Smooth muscle cell (in vitro differentiated cells): Measurements from ENCODE around the gene TPP2. TPM values are rescaled to one million over a fixed set of nuclear protein-coding genes. Genes with fewer than 3 reads are reported as not detected.

Source experiments
- DNase-seq: peaks from one replicate; lab custom pipeline; 2025; ENCODE audit not compliant: unreplicated experiment; lab: John Stamatoyannopoulos, UW
- H2AFZ ChIP-seq: fragments of 200-600 bp; sonication (generic); 2 replicates; pipeline ENCODE4 v1.6.0; 2016; ENCODE audit warnings: antibody characterized with exemption, low read depth, mild to moderate bottlenecking
- H3F3A ChIP-seq: fragments of 200-600 bp; sonication (generic); 2 replicates; pipeline ENCODE4 v1.6.0; 2017; ENCODE audit warnings: antibody characterized with exemption, low read depth
- H3K27ac ChIP-seq: fragments of 200-600 bp; sonication (generic); 2 replicates; pipeline ENCODE4 v1.5.1; 2016; ENCODE audit warnings: low read depth, mild to moderate bottlenecking
- H3K27me3 ChIP-seq: fragments of 200-600 bp; sonication (generic); 2 replicates; pipeline ENCODE4 v1.6.1; 2016; ENCODE audit warnings: low read depth, mild to moderate bottlenecking
- H3K36me3 ChIP-seq: fragments of 200-600 bp; sonication (generic); 2 replicates; pipeline ENCODE4 v1.5.1; 2016; ENCODE audit warnings: low read depth
- H3K4me1 ChIP-seq: fragments of 200-600 bp; sonication (generic); 2 replicates; pipeline ENCODE4 v1.5.1; 2016; ENCODE audit warnings: low read depth
- H3K4me2 ChIP-seq: fragments of 200-600 bp; sonication (generic); 2 replicates; pipeline ENCODE4 v1.6.0; 2016; ENCODE audit warnings: mild to moderate bottlenecking
- H3K4me3 ChIP-seq: fragments of 200-600 bp; sonication (generic); 2 replicates; pipeline ENCODE4 v1.5.1; 2016; ENCODE audit warnings: mild to moderate bottlenecking
- H3K79me2 ChIP-seq: fragments of 200-600 bp; sonication (generic); 2 replicates; pipeline ENCODE4 v1.6.0; 2016; ENCODE audit warnings: low read depth, mild to moderate bottlenecking
- H3K9ac ChIP-seq: fragments of 200-600 bp; sonication (generic); 2 replicates; pipeline ENCODE4 v1.6.0; 2016; ENCODE audit warnings: low read depth
- H3K9me3 ChIP-seq: fragments of 200-600 bp; sonication (generic); replicated peaks from 2 replicates; pipeline ENCODE4 v1.5.1; 2016; ENCODE audit warnings: low read depth
- H4K20me1 ChIP-seq: fragments of 200-600 bp; sonication (generic); 2 replicates; pipeline ENCODE4 v1.6.0; 2016; ENCODE audit warnings: low read depth
- WGBS: methylation state at CpG from one replicate; pipeline ENCODE4 v1.1.7; 2016; ENCODE audit warnings: low lambda C conversion rate; 5-methylcytosine and 5-hydroxymethylcytosine counted together
- polyA plus RNA-seq: library from polyadenylated mRNA; unstranded; fragments of >200 nt; fragmentation: Nextera tagmentation; extraction: Ambion mirVana; gene quantifications from 2 replicates; pipeline ENCODE4 v1.2.1, GENCODE V29; 2016
- total RNA-seq: library from RNA; depleted of rRNA; stranded (reverse); fragments of >200 nt; gene quantifications from 2 replicates; pipeline ENCODE4 v1.2.3, GENCODE V29; 2014
- TF ChIP-seq, protein P1 (sequence below): fragments of 200-600 bp; sonication (generic); IDR thresholded peaks from 2 replicates; pipeline ENCODE4 v1.5.1; 2017; ENCODE audit warnings: borderline replicate concordance, mild to moderate bottlenecking, antibody characterized with exemption; ENCODE audit not compliant: insufficient read depth, poor library complexity, severe bottlenecking

The TPP2 gene
- total and polyA plus RNA-seq, 2 experiments from 2014 or later = 13.0 to 38.7 TPM

DNA sequence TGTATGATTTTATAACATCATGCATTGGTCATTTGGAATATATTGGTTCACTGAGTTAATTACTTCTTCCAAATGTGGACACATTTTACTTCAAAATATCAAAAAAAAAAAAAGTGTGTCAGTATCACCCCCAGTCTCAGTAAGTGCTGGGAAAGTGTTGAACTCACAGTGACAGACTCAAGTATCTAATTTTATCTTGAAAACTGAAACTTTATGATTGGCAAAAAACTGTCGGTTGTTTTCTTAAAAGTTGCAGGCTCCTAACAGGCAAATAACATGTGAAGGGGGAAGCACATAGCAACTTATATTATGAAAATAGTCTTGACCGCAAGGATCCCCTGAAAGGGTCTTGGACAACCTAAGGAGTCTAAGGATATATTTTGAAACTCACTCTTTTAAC lies 33.5 kb upstream of the TPP2 start:
- TF ChIP-seq, protein P1, sequence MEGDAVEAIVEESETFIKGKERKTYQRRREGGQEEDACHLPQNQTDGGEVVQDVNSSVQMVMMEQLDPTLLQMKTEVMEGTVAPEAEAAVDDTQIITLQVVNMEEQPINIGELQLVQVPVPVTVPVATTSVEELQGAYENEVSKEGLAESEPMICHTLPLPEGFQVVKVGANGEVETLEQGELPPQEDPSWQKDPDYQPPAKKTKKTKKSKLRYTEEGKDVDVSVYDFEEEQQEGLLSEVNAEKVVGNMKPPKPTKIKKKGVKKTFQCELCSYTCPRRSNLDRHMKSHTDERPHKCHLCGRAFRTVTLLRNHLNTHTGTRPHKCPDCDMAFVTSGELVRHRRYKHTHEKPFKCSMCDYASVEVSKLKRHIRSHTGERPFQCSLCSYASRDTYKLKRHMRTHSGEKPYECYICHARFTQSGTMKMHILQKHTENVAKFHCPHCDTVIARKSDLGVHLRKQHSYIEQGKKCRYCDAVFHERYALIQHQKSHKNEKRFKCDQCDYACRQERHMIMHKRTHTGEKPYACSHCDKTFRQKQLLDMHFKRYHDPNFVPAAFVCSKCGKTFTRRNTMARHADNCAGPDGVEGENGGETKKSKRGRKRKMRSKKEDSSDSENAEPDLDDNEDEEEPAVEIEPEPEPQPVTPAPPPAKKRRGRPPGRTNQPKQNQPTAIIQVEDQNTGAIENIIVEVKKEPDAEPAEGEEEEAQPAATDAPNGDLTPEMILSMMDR = no peak
- DNase-seq = no peak
- Histone ChIP-seq H3K36me3 (no peaks in the 10 kb centered on the region), H3K9me3 (no peaks in the 10 kb centered on the region), H3K9ac (no peak overlapping the region), H2AFZ (no peak overlapping the region), H3K79me2 (no peaks in the 10 kb centered on the region), H3K4me1 (no peaks in the 10 kb centered on the region), H3K27ac (no peak overlapping the region), H3K27me3 (peaks cover 5% of the 10 kb centered on the region), H3K4me3 (no peak overlapping the region), H3K4me2 (no peak overlapping the region), H4K20me1 (no peaks in the 10 kb centered on the region), H3F3A (no peaks in the 10 kb centered on the region)
- 88% methylated on average over 2 of the region's 2 CpGs for WGBS

DNA sequence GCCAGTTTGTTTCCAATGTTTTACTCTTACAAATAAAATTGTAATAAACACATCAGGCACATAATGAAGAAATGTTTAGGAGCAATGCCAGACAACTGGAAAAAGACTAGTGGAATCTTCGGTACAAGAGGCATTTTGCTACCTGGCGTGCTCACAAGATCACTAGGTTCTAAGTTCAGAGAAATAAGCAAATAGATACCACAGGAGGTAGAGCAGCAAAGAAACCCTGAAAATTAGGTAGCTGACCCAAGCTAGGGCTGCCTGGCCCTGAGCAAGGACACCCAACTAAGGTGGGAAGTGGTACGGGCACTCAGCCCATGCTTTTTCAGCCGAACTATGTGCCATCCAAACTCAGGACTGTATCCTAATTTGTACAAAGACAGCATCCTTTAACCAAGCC lies 32.2 kb upstream of the TPP2 start:
- H3K4me1 ChIP-seq = no peaks in the 10 kb centered on the region
- no peaks in the 10 kb centered on the region for H4K20me1 ChIP-seq
- H3K79me2 ChIP-seq = no peaks in the 10 kb centered on the region
- H3K9ac ChIP-seq = no peak overlapping the region
- H3K4me2 ChIP-seq = no peak overlapping the region
- no peaks in the 10 kb centered on the region for H3K9me3 ChIP-seq
- no peak overlapping the region for H2AFZ ChIP-seq
- no peak overlapping the region for H3K4me3 ChIP-seq
- no peaks in the 10 kb centered on the region for H3F3A ChIP-seq
- no peaks in the 10 kb centered on the region for H3K36me3 ChIP-seq
- peaks cover 5% of the 10 kb centered on the region for H3K27me3 ChIP-seq
- TF ChIP-seq, protein P1 = no peak
- 87% methylated on average over 4 of the region's 4 CpGs for WGBS
- DNase-seq = no peak
- no peak overlapping the region for H3K27ac ChIP-seq

DNA sequence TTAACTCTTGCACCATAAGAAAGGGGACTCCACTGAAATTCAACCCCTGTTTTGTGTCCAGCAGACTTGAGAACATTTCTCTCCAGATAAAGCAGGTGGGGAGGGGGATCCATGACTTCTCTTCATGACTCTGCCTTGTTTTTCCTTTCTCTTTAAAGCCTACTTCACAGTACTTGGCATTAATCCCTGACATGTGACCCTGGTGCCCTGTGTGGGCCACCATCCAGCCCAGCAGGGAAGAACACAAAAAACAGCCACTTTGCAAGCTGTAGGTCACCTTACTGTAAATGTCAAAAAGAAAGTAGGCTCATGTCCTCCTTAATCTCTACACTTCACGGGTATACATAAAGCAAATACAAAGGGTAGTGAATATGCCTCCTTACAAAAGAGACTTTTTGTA lies 30.3 kb upstream of the TPP2 start:
- Histone ChIP-seq H4K20me1 (no peaks in the 10 kb centered on the region), H3K4me1 (no peaks in the 10 kb centered on the region), H3K4me2 (no peak overlapping the region), H3K36me3 (no peaks in the 10 kb centered on the region), H3K27ac (no peak overlapping the region), H2AFZ (no peak overlapping the region), H3K9ac (no peak overlapping the region), H3K4me3 (no peak overlapping the region), H3K9me3 (no peaks in the 10 kb centered on the region), H3K27me3 (peaks cover 5% of the 10 kb centered on the region), H3F3A (no peaks in the 10 kb centered on the region), H3K79me2 (no peaks in the 10 kb centered on the region)
- WGBS = 83% methylated on average over 1 of the region's 1 CpG
- TF ChIP-seq, protein P1 = no peak
- no peak for DNase-seq

DNA sequence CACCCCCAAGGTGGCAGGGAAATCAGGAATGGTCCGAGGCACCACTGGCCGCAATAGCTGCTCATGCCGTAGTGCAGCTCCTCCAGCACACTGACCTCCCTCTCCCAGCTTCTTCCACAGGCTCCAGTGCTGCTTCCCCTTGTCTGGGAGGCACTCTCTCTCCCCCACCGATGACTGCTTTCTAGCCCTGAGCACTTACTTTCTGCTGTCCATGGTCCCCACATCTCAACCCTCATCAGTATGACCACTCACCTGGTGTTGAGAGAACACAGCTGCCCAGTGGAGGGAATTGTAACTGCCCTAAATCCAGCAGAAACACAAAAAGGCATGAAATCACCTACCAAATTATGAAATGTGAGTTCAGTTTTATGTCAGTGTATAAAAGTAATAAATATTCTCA lies 28.9 kb upstream of the TPP2 start:
- 77% methylated on average over 4 of the region's 4 CpGs for WGBS
- H3K27ac ChIP-seq = no peak overlapping the region
- no peaks in the 10 kb centered on the region for H3K9me3 ChIP-seq
- no peaks in the 10 kb centered on the region for H4K20me1 ChIP-seq
- no peak for DNase-seq
- H2AFZ ChIP-seq = no peak overlapping the region
- H3K79me2 ChIP-seq = no peaks in the 10 kb centered on the region
- no peaks in the 10 kb centered on the region for H3F3A ChIP-seq
- TF ChIP-seq, protein P1 = no peak
- no peak overlapping the region for H3K4me3 ChIP-seq
- H3K9ac ChIP-seq = no peak overlapping the region
- no peaks in the 10 kb centered on the region for H3K36me3 ChIP-seq
- H3K27me3 ChIP-seq = peaks cover 6% of the 10 kb centered on the region
- no peaks in the 10 kb centered on the region for H3K4me1 ChIP-seq
- no peak overlapping the region for H3K4me2 ChIP-seq
